Activated CD4-positive, alpha-beta T cell treated with anti-CD3 and anti-CD28 coated beads for 36 hours (primary cell): ENCODE measurements around the gene SNTN. TPM values are rescaled to one million over a fixed set of nuclear protein-coding genes. Genes with fewer than 3 reads are reported as not detected.

Experiments
- total RNA-seq, 2 experiments: library from RNA; stranded (reverse); gene quantifications; one replicate each; pipeline ENCODE4 v1.2.3, GENCODE V29; 2021

The SNTN gene
- total RNA-seq, 2 experiments from 2014 or later = not detected

Other genes starting within 250 kb of the SNTN start
- gene C3orf49, start 166.6 kb downstream of the SNTN start, total RNA-seq = not detected
- gene THOC7, start 211.1 kb downstream of the SNTN start, total RNA-seq = 10 to 100 TPM; 80.8 to 87.1 TPM
- 10 to 100 TPM; 27.1 to 58.3 TPM for gene ATXN7, start 211.2 kb downstream of the SNTN start, total RNA-seq